H1 (cell line): Measurements from ENCODE around the gene ZBTB11. TPM values are rescaled to one million over a fixed set of nuclear protein-coding genes. Genes with fewer than 3 reads are reported as not detected.

ENCODE experiments used
- CTCF ChIA-PET: fragments of 300-600 bp; sonication (Branson Sonifier 250); formaldehyde crosslinking; loops from one replicate; lab custom pipeline; 2021; ENCODE audit not compliant: partially characterized antibody; lab: Charles Lee
- POLR2A ChIA-PET: fragments of 300-600 bp; sonication (Branson Sonifier 250); formaldehyde crosslinking; loops from one replicate; lab custom pipeline; 2021; ENCODE audit warnings: inconsistent platforms; ENCODE audit not compliant: partially characterized antibody; lab: Charles Lee
- DNase-seq, 2 experiments: peaks; one replicate each; pipeline versions ENCODE4 v3.0.0 to v3.0.0-alpha.2; 2010 to 2022; ENCODE audit warnings: low spot score in 2 of 2, low read depth in 1 of 2, mixed read lengths in 1 of 2
- FAIRE-seq: peaks from 2 replicates; lab custom pipeline; 2011; peaks lifted over from hg19 to GRCh38; lab: Jason Lieb, UNC
- H2AFZ ChIP-seq: 2 replicates; pipeline ENCODE4 v1.8.1; 2012; ENCODE audit warnings: low read length, inconsistent platforms
- H2AK5ac ChIP-seq: 2 replicates; pipeline ENCODE4 v1.6.1; 2013; ENCODE audit warnings: low read depth, low read length
- H2BK120ac ChIP-seq: replicated peaks from 2 replicates; pipeline ENCODE3; 2013; ENCODE audit warnings: low read depth, low read length, inconsistent platforms
- H2BK12ac ChIP-seq: 2 replicates; pipeline ENCODE4 v1.6.1; 2013; ENCODE audit warnings: low read depth, low read length
- H2BK15ac ChIP-seq: 2 replicates; pipeline ENCODE4 v1.6.1; 2013; ENCODE audit warnings: low read length
- H2BK20ac ChIP-seq: 2 replicates; pipeline ENCODE4 v1.6.1; 2013; ENCODE audit warnings: low read length
- H2BK5ac ChIP-seq: 2 replicates; pipeline ENCODE4 v1.6.1; 2013; ENCODE audit warnings: low read depth, low read length
- H3K14ac ChIP-seq: 2 replicates; pipeline ENCODE4 v1.6.1; 2013; ENCODE audit warnings: inconsistent platforms; ENCODE audit not compliant: insufficient read length
- H3K18ac ChIP-seq: 2 replicates; pipeline ENCODE4 v1.6.1; 2013; ENCODE audit warnings: low read length; ENCODE audit errors: extremely low read depth
- H3K23ac ChIP-seq: 2 replicates; pipeline ENCODE4 v1.6.1; 2013; ENCODE audit warnings: inconsistent platforms; ENCODE audit not compliant: insufficient read length
- H3K23me2 ChIP-seq: 2 replicates; pipeline ENCODE4 v1.6.1; 2013; ENCODE audit warnings: low read depth, low read length
- H3K27ac ChIP-seq: 2 replicates; pipeline ENCODE4 v1.6.1; 2011; ENCODE audit warnings: low read depth, low read length, inconsistent platforms
- H3K27me3 ChIP-seq, 4 experiments: replicated peaks in 1 of 4; 1 replicate in 1 of 4; 2 replicates in 3 of 4; pipeline versions ENCODE4 v1.6.1 to v1.8.1; 2011 to 2013; ENCODE audit warnings: low read length in 3 of 4, mild to moderate bottlenecking in 3 of 4, inconsistent platforms in 2 of 4, mixed read lengths in 2 of 4, moderate library complexity in 1 of 4; ENCODE audit not compliant: control insufficient read depth in 3 of 4, insufficient read depth in 3 of 4; ENCODE audit errors: extremely low read depth in 1 of 4
- H3K36me3 ChIP-seq, 4 experiments: 2 replicates each; pipeline versions ENCODE4 v1.6.1 to v1.8.1; 2011 to 2013; ENCODE audit warnings: mild to moderate bottlenecking in 4 of 4, low read length in 3 of 4, moderate library complexity in 2 of 4, control low read depth in 1 of 4, inconsistent platforms in 1 of 4; ENCODE audit not compliant: insufficient read depth in 4 of 4, control insufficient read depth in 2 of 4
- H3K4ac ChIP-seq: replicated peaks from 2 replicates; pipeline ENCODE3; 2013; ENCODE audit warnings: low read length, low read depth, mixed read lengths, inconsistent platforms; ENCODE audit not compliant: insufficient read length
- H3K4me1 ChIP-seq, 4 experiments: replicated peaks in 1 of 4; 1 replicate in 1 of 4; 2 replicates in 3 of 4; pipeline versions ENCODE4 v1.6.1 to v1.8.1; 2011 to 2013; ENCODE audit warnings: low read length in 3 of 4, inconsistent platforms in 2 of 4, mixed read lengths in 1 of 4; ENCODE audit not compliant: insufficient read depth in 4 of 4, control insufficient read depth in 3 of 4
- H3K4me2 ChIP-seq, 2 experiments: 2 replicates each; pipeline versions ENCODE4 v1.6.1 to v1.8.1; 2011 to 2013; ENCODE audit warnings: low read depth in 2 of 2, low read length in 2 of 2, control low read depth in 1 of 2, inconsistent platforms in 1 of 2, mild to moderate bottlenecking in 1 of 2; ENCODE audit not compliant: insufficient read depth in 1 of 2
- H3K4me3 ChIP-seq, 4 experiments: fragments of 200-600, 300-600 bp in 1 of 4; sonication (generic), shearing (Covaris generic), sonication (Bioruptor Twin) in 1 of 4; 2 replicates each; pipeline versions ENCODE4 v1.5.1 to v1.8.1; 2011 to 2016; ENCODE audit warnings: low read length in 4 of 4, low read depth in 3 of 4, control low read depth in 2 of 4, inconsistent platforms in 2 of 4, mild to moderate bottlenecking in 2 of 4, mixed read lengths in 1 of 4, moderate library complexity in 1 of 4; ENCODE audit not compliant: insufficient read depth in 2 of 4; ENCODE audit errors: extremely low read depth in 1 of 4
- H3K56ac ChIP-seq: replicated peaks from 2 replicates; pipeline ENCODE3; 2013; ENCODE audit warnings: low read depth, mild to moderate bottlenecking, mixed read lengths, low read length, inconsistent platforms; ENCODE audit not compliant: insufficient read length
- H3K79me1 ChIP-seq: 2 replicates; pipeline ENCODE4 v1.6.1; 2013; ENCODE audit warnings: low read depth, low read length, control low read depth
- H3K79me2 ChIP-seq, 2 experiments: 2 replicates each; pipeline versions ENCODE4 v1.6.1 to v1.8.1; 2012 to 2013; ENCODE audit warnings: low read length in 2 of 2, mild to moderate bottlenecking in 2 of 2, inconsistent platforms in 1 of 2; ENCODE audit not compliant: insufficient read depth in 2 of 2, control insufficient read depth in 1 of 2
- H3K9ac ChIP-seq, 4 experiments: replicated peaks in 1 of 4; 1 replicate in 1 of 4; 2 replicates in 3 of 4; pipeline versions ENCODE4 v1.6.1 to v1.8.1; 2011 to 2013; ENCODE audit warnings: low read depth in 3 of 4, low read length in 3 of 4, control low read depth in 2 of 4, mild to moderate bottlenecking in 2 of 4, moderate library complexity in 2 of 4, inconsistent platforms in 1 of 4; ENCODE audit errors: extremely low read depth in 1 of 4
- H3K9me3 ChIP-seq, 2 experiments: 2 replicates each; pipeline versions ENCODE4 v1.6.1 to v1.8.1; 2012 to 2013; ENCODE audit warnings: mild to moderate bottlenecking in 2 of 2, moderate library complexity in 2 of 2, control low read depth in 1 of 2, inconsistent platforms in 1 of 2, low read depth in 1 of 2, low read length in 1 of 2, mixed read lengths in 1 of 2; ENCODE audit not compliant: insufficient read depth in 2 of 2
- H4K20me1 ChIP-seq, 2 experiments: replicated peaks in 1 of 2; 2 replicates each; pipeline versions ENCODE3 to v1.8.1; 2011 to 2013; ENCODE audit warnings: inconsistent platforms in 2 of 2, low read length in 2 of 2, mild to moderate bottlenecking in 1 of 2; ENCODE audit not compliant: insufficient read depth in 2 of 2, control insufficient read depth in 1 of 2
- H4K5ac ChIP-seq: 2 replicates; pipeline ENCODE4 v1.6.1; 2013; ENCODE audit warnings: low read length, low read depth, mixed read lengths, inconsistent platforms; ENCODE audit not compliant: insufficient read length
- H4K8ac ChIP-seq: 2 replicates; pipeline ENCODE4 v1.8.0; 2013; ENCODE audit warnings: mild to moderate bottlenecking, moderate library complexity, low read length, inconsistent platforms; ENCODE audit not compliant: insufficient read depth; ENCODE audit errors: extremely low read depth
- H4K91ac ChIP-seq: replicated peaks from 2 replicates; pipeline ENCODE3; 2013; ENCODE audit warnings: low read length, mixed read lengths, inconsistent platforms; ENCODE audit not compliant: insufficient read length
- WGBS, 2 experiments: shearing (Covaris generic) in 1 of 2; methylation state at CpG; one replicate each; pipeline versions ENCODE4 v1.1.6 to v1.1.7; 2013 to 2015; ENCODE audit warnings: low lambda C conversion rate in 2 of 2, mixed read lengths in 2 of 2, inconsistent platforms in 1 of 2, low coverage in 1 of 2, missing lambda C conversion rate in 1 of 2; ENCODE audit not compliant: insufficient replicate concordance in 2 of 2, insufficient coverage in 1 of 2, insufficient read length in 1 of 2; ENCODE audit errors: extremely low coverage in 1 of 2, missing lambda C conversion rate in 1 of 2; 5-methylcytosine and 5-hydroxymethylcytosine counted together
- polyA plus RNA-seq, 7 experiments: library from polyadenylated mRNA; depleted of rRNA in 3 of 7; stranded (reverse) in 5 of 7; unstranded in 2 of 7; fragments of >200 nt in 5 of 7; fragments of 200-250 nt in 2 of 7; gene quantifications; 1 replicate in 5 of 7; 2 replicates in 1 of 7; 4 replicates in 1 of 7; pipeline versions ENCODE4 v1.2.1 to v1.2.3, GENCODE V29; 2011 to 2013; ENCODE audit warnings: missing spikeins in 2 of 7, mixed read lengths in 2 of 7
- total RNA-seq: library from RNA; stranded (reverse); fragmentation: NEBNext Ultra II Directional; extraction: Animal tissue kit (Norgen Biotek cat#: 25700); gene quantifications from 2 replicates; pipeline ENCODE4 v1.2.1, GENCODE V29; 2021

Gene ZBTB11
- total and polyA plus RNA-seq, 2 of the 8 experiments (the other 6 are each of a cell fraction or from before 2014, with no cell fraction given), result 3.0 to 14.0 TPM

- H2BK15ac ChIP-seq, result no peak within 1 kb of the TSS
- H3K14ac ChIP-seq, result no peak within 1 kb of the TSS
- no peak within 1 kb of the TSS for H2BK20ac ChIP-seq
- no peak within 1 kb of the TSS for H2AK5ac ChIP-seq
- peak within 1 kb of the TSS; percentile 76 to 100 for H3K4me2 ChIP-seq
- H2BK12ac ChIP-seq, result no peak within 1 kb of the TSS
- FAIRE-seq (peak; percentile 82), DNase-seq (peak; percentile 70 to 92)
- 0 out of 2 replicates have a peak, but pooled peaks cover 3% of the 10 kb centered on the region for H3K23me2 ChIP-seq
- H4K5ac ChIP-seq, result peak within 1 kb of the TSS; percentile 98
- H3K79me1 ChIP-seq, result peaks cover 2% of the 10 kb centered on the region; the same call in 1 of the 2 replicates
- peak within 1 kb of the TSS; percentile 94 for H2AFZ ChIP-seq
- no peak within 1 kb of the TSS for H2BK5ac ChIP-seq
- no peak within 1 kb of the TSS for H2BK120ac ChIP-seq
- H3K9me3 ChIP-seq, result no peaks in the 10 kb centered on the region
- H3K27ac ChIP-seq, result peak within 1 kb of the TSS; percentile 25; the same call in 1 of the 2 replicates
- peak within 1 kb of the TSS; percentile 21 for H3K4ac ChIP-seq
- peaks cover 2 to 23% (median 7%) of the 10 kb centered on the region in 4 experiments; a peak in 4 of 8 replicates for H3K36me3 ChIP-seq
- no peaks in the 10 kb centered on the region for H3K4me1 ChIP-seq
- no peaks in the 10 kb centered on the region for H3K27me3 ChIP-seq
- H3K9ac ChIP-seq, result peak within 1 kb of the TSS; percentile 66 to 91 (median 78)
- peak within 1 kb of the TSS; percentile 31 for H4K91ac ChIP-seq
- ChIA-PET POLR2A (interaction anchor here (0.6 to 1.9 kb wide), 10 partner anchors 9 to 194 kb away, joined by 3 to 22 read pairs (median 4); partner anchors contain the start of genes NFKBIZ, RPL24 and ZBTB11), CTCF (interaction anchor here (0.9 to 4.0 kb wide), 6 partner anchors 8 to 47 kb away, joined by 3 to 19 read pairs (median 4); no protein-coding TSS in a partner anchor)
- H3K18ac ChIP-seq, result peak within 1 kb of the TSS; percentile 88
- peak within 1 kb of the TSS; percentile 84; the same call in 1 of the 2 replicates for H4K8ac ChIP-seq
- H4K20me1 ChIP-seq, result no peaks in the 10 kb centered on the region
- no peak within 1 kb of the TSS for H3K23ac ChIP-seq
- H3K4me3 ChIP-seq, result peak within 1 kb of the TSS; percentile 92 to 99 (median 98)
- 0% methylated on average over 44 of the region's 49 CpGs; no CpG with 5 or more reads in 1 of the 2 experiments for WGBS, 2 experiments
- peak within 1 kb of the TSS; percentile 62 for H3K56ac ChIP-seq
- H3K79me2 ChIP-seq, result peaks cover 0 to 8% of the 10 kb centered on the region in 2 experiments; a peak in 1 of 4 replicates
These were observed 47.6 kb upstream of the ZBTB11 start, which contains the start of gene CEP97 for GRCh38 chr3:101724329-101725193. Gene CEP97, plus strand, starts transcription at chr3:101724614. Its CDS starts 63 bp downstream, at chr3:101724677.
